HG02973 (cell line): Measurements from ENCODE around the gene RNF150.

ENCODE experiments used
- ATAC-seq: cut with Tn5 transposase; IDR thresholded peaks from one replicate; pipeline ENCODE4 v1.9.1; 2021; ENCODE audit warnings: moderate library complexity; ENCODE audit not compliant: unreplicated experiment

The RNF150 gene

GRCh38 chr4:140869446-140869845 lies 263.8 kb downstream of the RNF150 start:
- ATAC-seq, result no peak

DNA sequence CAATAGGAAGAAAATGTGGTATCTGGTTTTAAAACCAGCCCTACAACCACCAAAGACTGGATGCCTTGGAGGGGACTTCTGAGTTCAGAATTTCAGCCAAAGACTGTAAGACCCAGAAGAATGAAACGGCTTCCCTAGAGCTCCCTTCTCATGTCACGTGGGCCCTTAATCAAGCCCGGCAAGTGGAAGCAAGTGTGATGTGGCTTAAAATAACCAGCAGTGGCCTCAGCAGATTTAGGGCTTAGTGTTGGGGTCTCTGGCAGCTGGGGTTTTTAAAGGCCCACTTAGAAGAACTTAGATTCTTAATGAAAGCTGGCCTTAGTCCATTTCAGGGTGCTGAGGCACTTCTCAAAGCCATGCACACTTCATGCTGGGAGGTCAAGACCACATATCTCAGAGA lies 265.9 kb downstream of the RNF150 start:
- no peak for ATAC-seq

GRCh38 chr4:140866492-140867005 lies 266.7 kb downstream of the RNF150 start:
- no peak for ATAC-seq

DNA sequence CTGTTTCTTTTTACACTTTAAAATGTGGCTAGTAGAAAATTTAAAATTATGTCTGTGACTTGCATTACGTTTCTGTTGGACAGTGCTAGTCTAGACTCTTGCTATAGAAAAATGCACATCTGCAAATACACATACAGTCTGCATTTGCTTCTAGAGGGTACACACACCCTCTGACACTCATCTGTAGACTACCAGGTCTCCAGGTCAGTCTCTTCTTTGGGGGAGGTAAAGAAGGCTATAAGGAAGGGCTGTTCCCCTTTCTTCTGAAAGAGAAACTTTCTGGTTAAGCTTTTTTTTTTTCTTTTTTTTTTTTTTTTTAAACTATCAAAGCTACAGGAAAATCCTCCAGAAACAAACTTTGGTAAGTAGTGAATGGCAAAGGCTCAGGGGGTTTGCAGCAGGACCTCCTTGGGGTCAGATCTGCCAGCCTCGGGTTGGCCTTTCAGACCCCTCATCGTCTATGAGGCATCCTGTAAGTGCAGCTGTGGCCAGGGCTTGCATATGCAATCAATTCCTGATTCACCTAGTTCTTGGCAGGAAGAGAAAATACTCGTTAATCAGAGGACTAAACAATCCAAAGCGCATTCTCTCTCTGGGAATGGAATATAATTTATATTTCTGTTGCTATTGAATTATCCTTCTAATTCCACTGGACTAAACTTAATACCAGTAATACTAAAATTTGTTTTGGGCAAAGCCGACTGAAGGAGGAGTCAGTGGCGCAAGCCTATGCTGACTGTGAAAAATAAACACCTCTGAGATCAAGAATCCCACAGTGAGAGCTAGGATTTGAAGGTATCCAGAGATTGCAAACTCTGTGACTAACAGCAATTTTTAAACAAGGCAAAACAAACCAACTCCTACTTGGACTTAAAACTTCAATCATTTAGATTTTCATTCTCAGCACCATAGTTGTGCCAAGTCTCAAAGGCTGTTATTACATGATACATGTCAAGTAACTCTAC lies 267.7 kb downstream of the RNF150 start:
- no peak for ATAC-seq

DNA sequence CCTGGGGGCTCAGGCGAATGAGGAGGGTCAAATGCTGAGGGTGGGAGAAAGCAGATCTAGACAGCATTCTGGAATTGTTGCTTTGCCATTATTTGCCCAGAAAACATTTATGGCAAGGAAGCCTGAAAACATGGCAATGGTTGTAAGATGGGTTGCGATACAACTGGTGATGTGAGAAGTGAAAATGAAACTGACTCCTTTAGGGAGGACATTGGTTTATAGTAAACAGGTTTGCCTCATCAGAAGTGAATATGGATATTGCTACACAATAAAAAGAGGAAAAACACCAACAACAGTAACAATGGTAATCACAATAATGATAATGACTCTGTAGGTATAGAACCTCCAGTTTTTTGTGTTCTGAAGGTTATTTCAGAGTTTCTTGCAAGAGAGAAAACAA lies 270.1 kb downstream of the RNF150 start:
- ATAC-seq, result peak; percentile 44

DNA sequence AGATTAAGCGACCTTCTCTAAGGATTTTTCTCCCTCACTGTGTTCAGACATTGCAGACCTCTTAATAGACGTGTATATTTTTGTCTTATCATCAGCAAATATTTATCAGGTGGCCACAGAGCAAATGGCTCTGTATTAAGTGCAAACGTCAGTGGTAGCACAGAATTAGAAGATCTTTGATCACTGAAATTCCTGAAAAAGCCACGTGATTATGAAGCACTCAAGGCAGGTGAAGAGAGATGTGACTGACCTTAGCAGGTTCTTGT lies 271.2 kb downstream of the RNF150 start:
- no peak for ATAC-seq

DNA sequence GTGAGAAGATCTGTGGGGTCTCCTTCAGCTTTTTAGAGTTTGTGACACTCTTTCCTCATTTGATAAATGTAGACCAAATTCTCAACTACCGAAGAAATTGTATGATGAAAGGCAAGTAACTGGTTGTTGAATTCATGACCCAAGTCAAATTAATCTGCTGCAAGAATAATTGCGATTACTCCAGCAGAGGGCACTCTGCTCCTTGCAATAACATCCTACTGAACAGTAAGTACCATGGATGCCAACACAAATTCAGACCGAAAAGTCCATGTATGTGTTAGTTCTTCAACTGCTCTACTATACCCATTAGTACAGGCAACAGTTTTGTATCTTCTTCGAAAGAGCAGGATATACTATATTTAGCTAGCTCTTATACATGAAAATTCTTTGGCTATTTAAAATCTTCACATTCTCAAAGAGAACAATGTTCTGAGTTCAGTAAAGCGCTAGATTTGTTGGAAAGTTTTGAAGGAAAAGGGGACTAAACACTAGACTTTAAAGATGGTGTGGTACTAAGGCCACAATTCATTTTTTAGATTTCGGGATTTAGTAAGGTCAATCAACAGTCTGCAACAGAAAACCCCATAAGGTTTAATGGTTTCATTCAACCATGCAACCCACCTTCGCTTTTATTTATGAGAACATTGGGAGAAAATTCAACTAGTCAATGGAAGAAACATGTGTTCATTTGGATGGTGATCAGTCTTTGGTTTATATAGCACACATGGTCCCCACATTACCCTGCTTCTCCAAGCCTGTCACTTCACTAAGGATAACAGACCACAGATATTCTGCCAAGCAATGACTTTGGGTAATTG lies 271.7 kb downstream of the RNF150 start:
- ATAC-seq, result peak; percentile 54

DNA sequence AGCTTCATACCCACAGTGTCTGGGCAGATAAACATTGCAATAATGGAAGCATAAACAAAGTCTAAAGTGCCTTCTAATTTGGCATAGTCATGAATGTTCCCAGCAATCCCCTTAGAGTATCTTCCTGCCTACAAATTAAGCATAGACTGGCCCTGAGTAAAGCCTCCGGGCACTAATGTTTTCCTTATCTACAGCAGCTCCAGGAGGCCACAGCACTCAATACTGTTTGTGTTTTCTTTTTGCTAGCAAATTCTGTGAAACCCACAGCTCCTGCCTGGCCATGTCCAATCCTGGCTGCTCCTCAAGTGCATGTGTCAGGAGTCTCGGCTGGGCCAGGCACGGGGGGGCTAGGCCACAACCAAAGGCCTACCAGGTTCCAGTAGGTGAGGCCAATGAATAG lies 274.4 kb downstream of the RNF150 start:
- no peak for ATAC-seq

GRCh38 chr4:140857111-140857510 lies 276.2 kb downstream of the RNF150 start:
- ATAC-seq, result no peak

DNA sequence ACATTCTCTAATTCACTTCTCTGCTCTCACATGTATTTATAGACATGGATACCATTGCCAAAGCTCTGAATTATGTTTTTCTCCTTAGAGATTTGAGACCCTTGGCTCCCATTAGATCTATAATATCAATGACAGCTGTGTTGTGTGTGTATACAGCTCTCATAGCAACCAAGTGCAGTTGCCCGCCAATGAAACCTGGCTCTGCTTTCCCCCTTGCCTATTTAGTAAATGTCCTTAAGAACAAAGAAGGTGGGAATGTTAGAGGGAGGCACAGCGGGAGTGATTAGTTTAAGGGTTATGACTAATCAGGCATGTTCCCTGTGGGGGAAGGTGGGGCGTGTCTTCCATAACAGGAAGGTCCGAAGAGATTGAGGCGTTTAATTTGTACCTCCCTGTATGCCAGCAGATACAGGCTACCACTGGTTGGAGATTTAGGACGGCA lies 276.6 kb downstream of the RNF150 start:
- ATAC-seq, result no peak

- no peak for ATAC-seq
These were observed 279.1 kb downstream of the RNF150 start for GRCh38 chr4:140854168-140854567.

- ATAC-seq, result no peak
These were observed 281.5 kb downstream of the RNF150 start for GRCh38 chr4:140851804-140852203.

- ATAC-seq, result no peak
These were observed 282.1 kb downstream of the RNF150 start for GRCh38 chr4:140851032-140851636.

DNA sequence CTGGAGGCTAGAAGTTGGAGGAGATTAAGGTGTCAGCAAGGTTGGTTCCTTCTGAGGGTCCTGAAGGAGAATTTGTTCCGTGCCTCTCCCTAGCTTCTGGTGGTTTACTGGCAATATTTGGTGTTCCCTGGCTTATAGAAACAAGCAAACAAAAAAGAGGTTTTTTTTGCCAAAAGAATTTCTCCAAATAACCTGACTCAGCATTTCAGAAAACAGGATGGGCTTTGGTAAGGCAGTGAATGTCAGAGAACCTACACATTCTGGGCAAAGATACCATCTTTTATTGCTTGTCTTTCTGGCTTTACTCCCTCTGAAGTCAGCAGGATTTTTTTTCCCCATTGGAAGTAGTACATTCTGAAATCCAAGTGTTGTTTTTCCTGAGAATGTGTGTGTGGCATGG lies 283.7 kb downstream of the RNF150 start:
- ATAC-seq, result no peak

GRCh38 chr4:140846736-140847135 lies 286.5 kb downstream of the RNF150 start:
- no peak for ATAC-seq

DNA sequence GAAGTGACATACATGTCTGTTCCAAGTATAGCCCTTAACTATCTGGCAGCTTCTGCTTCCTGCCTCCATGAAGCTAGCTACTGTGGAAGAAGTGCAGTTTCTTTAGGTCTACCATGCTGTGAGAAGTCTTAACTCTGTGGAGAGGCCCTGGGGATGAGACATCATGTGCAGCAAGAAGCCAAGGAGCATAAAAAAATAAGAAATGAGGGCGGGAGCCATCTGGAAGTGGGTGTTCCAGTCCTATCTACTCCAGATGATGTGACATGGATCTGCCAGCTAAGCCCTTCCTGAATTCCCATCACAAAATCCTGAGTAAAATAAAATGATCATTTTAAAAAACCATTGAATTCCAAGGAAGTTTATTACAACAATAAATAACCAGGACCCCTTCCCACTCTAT lies 289.2 kb downstream of the RNF150 start:
- no peak for ATAC-seq

DNA sequence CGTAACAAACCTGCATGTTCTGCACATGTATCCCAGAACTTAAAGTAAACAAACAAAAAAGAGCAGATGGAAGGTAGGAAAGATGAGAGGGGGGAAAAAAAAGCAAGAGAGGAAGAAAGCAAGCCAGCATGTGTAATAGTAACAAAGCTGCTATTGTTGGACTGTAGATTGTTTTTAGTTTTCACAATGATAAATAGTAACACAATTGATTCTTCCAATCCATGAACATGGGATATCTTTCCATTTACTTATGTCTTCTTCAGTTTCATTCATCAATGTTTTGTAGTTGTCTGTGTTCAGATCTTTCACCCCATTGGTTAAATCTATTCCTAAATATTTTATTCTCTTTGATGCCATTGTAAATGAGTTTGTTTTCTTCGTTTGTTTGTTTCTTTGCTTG lies 292.1 kb downstream of the RNF150 start:
- no peak for ATAC-seq

DNA sequence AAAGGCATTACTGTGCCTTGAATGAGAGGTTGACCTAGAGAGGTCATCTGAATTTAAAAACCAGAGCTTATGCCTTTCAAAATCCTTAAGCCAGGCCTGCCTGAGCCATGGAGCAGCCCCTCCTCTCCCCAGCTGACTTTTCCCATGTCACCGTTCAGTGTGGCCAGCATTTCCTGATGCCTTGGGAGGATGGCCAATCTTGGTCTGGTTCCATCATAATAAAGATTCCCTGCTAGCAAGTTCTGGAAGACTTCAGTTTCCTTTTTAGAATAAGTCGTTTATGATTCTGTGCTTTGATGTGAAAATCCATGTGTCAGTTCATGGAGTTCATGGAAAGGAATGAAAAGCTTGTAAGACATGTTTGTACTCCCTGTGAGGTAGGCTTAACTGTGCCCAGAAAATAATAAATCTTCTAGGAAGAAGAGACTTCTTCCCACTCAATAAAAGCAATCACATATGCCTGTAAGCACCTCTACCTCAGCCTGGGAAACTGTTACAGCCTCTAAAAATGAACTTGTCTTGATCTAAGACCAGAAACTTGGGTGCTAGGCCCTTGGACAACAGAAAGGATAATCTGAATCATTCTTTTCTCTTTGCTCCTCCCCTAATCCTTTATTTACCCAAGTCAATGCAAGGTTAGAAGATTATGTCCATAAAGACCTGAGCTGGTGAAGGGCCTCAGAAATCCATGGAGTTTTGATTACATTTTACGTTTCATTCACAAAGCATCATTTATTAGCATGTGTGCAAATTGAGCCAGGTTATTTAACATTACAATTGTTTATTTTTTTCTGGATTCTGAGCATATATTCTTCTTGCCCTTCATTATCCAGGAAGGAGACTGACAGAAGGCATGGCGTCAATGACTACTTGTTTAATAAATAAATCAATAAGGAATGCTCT lies 293.1 kb downstream of the RNF150 start:
- no peak for ATAC-seq

- ATAC-seq, result no peak
These were observed 293.9 kb downstream of the RNF150 start for GRCh38 chr4:140839406-140839805.

DNA sequence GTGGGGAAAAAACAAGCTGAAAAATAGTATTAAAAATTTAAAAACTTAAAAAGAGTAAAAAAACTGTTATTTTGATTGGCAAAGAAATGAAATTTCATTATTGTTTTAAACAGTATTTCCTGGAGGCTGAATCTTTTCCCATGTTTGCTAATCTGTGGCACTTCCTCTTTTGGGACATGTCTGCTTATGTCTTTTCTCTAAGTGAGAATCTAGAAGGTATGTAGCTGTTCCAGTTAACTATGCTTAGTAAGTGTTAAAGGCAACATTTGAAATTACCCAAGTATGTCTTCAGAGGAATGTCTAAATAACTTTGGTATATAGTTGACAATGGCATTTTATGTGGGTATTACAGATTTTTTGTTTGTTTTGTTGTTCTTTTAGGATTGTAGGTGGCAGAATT lies 295.5 kb downstream of the RNF150 start:
- no peak for ATAC-seq
